HEK293T (cell line): ENCODE measurements around the gene RIMBP2.

Experiments used
- CTCF ChIA-PET: fragments of 350-600 bp; formaldehyde crosslinking; extraction: SDS; loops from one replicate; lab custom pipeline; 2021; ENCODE audit warnings: antibody characterized with exemption, inconsistent platforms; lab: Yijun Ruan, JAX
- POLR2A ChIA-PET: fragments of 350-600 bp; formaldehyde crosslinking; extraction: SDS; loops from one replicate; lab custom pipeline; 2020; ENCODE audit warnings: antibody characterized with exemption, inconsistent platforms; lab: Yijun Ruan, JAX
- DNase-seq: peaks from one replicate; pipeline ENCODE4 v3.0.0; 2012; ENCODE audit warnings: mixed read lengths; ENCODE audit errors: extremely low spot score
- ARNT ChIP-seq: fragments of 450-650 bp; IDR thresholded peaks from 2 replicates; pipeline ENCODE4 v1.6.1; 2017; ENCODE audit warnings: mild to moderate bottlenecking
- BHLHE40 ChIP-seq: fragments of 450-650 bp; IDR thresholded peaks from 2 replicates; pipeline ENCODE4 v1.6.1; 2016; ENCODE audit warnings: mild to moderate bottlenecking, moderate library complexity, borderline replicate concordance
- CTBP1 ChIP-seq: fragments of 450-650 bp; IDR thresholded peaks from 2 replicates; pipeline ENCODE4 v1.6.1; 2016; ENCODE audit warnings: borderline replicate concordance
- ELF4 ChIP-seq: fragments of 450-650 bp; IDR thresholded peaks from 2 replicates; pipeline ENCODE4 v1.6.1; 2017; ENCODE audit warnings: antibody characterized with exemption
- FOXA1 ChIP-seq: fragments of 450-650 bp; IDR thresholded peaks from 2 replicates; pipeline ENCODE4 v1.6.1; 2016; ENCODE audit warnings: mild to moderate bottlenecking
- FOXK2 ChIP-seq: fragments of 450-650 bp; IDR thresholded peaks from 2 replicates; pipeline ENCODE4 v1.6.1; 2016; ENCODE audit warnings: mild to moderate bottlenecking
- FOXM1 ChIP-seq: fragments of 450-650 bp; IDR thresholded peaks from 2 replicates; pipeline ENCODE4 v1.6.1; 2017; ENCODE audit warnings: mild to moderate bottlenecking, borderline replicate concordance
- HDGF ChIP-seq: fragments of 450-650 bp; IDR thresholded peaks from 2 replicates; pipeline ENCODE4 v1.6.1; 2017; ENCODE audit warnings: antibody characterized with exemption, borderline replicate concordance
- L3MBTL2 ChIP-seq: fragments of 450-650 bp; conservative IDR thresholded peaks from 2 replicates; pipeline ENCODE4 v1.6.1; 2016; ENCODE audit warnings: mild to moderate bottlenecking
- LEF1 ChIP-seq: fragments of 450-650 bp; IDR thresholded peaks from 2 replicates; pipeline ENCODE4 v1.6.1; 2017; ENCODE audit warnings: mild to moderate bottlenecking, borderline replicate concordance
- NFRKB ChIP-seq: fragments of 450-650 bp; IDR thresholded peaks from 2 replicates; pipeline ENCODE4 v1.6.1; 2016; ENCODE audit warnings: mild to moderate bottlenecking, moderate library complexity
- SP1 ChIP-seq: fragments of 450-650 bp; IDR thresholded peaks from 2 replicates; pipeline ENCODE4 v1.6.1; 2017
- SUZ12 ChIP-seq: fragments of 450-650 bp; IDR thresholded peaks from 2 replicates; pipeline ENCODE4 v1.6.1; 2016; ENCODE audit warnings: mild to moderate bottlenecking
- TARDBP ChIP-seq: fragments of 450-650 bp; IDR thresholded peaks from 2 replicates; pipeline ENCODE4 v1.6.1; 2016
- ZNF384 ChIP-seq: fragments of 450-650 bp; IDR thresholded peaks from 2 replicates; pipeline ENCODE4 v1.6.1; 2016
- TF ChIP-seq, protein P1 (sequence below): fragments of 450-650 bp; IDR thresholded peaks from 2 replicates; pipeline ENCODE4 v1.6.1; 2016

RIMBP2 gene

GRCh38 chr12:130480231-130480630 is 235.9 kb downstream of the RIMBP2 start:
- no peak for DNase-seq
- TF ChIP-seq NFRKB (no peak), FOXA1 (no peak), SP1 (no peak), BHLHE40 (no peak), CTBP1 (no peak), ELF4 (no peak), TARDBP (no peak), L3MBTL2 (no peak), SUZ12 (no peak), HDGF (no peak)
- ChIA-PET CTCF (no interaction called here), POLR2A (no interaction called here)

GRCh38 chr12:130479401-130480125 is 236.5 kb downstream of the RIMBP2 start:
- TF ChIP-seq NFRKB (no peak), CTBP1 (no peak), SP1 (no peak), HDGF (no peak), ZNF384 (no peak), SUZ12 (no peak), BHLHE40 (no peak), L3MBTL2 (no peak), ELF4 (no peak), FOXK2 (no peak), LEF1 (no peak), FOXM1 (no peak), FOXA1 (no peak), TARDBP (no peak), ARNT (no peak)
- TF ChIP-seq, protein P1, sequence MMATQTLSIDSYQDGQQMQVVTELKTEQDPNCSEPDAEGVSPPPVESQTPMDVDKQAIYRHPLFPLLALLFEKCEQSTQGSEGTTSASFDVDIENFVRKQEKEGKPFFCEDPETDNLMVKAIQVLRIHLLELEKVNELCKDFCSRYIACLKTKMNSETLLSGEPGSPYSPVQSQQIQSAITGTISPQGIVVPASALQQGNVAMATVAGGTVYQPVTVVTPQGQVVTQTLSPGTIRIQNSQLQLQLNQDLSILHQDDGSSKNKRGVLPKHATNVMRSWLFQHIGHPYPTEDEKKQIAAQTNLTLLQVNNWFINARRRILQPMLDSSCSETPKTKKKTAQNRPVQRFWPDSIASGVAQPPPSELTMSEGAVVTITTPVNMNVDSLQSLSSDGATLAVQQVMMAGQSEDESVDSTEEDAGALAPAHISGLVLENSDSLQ, result no peak
- POLR2A ChIA-PET, result no interaction called here
- no peak for DNase-seq
- CTCF ChIA-PET, result no interaction called here

DNA sequence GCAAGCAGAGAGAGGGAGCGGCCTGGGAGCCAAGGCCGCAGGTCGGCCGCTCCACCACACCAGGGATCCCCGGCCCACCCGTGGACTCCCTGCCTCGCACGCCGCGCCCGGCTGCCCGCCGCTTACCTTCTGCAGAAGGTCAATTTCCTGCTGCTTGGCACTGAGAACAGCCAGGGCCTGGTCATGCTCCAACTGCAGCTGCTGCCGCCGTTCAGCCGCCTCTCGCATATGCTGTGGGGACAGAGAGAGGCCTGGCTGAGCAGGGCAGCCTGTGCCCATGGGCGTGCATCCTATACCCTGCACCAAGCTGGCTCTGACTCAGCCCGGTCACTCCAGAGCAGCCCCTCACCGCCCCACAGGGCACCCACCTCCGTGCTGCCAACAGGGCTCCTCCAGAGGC is 237.3 kb downstream of the RIMBP2 start:
- TF ChIP-seq HDGF (no peak), NFRKB (no peak), FOXA1 (no peak), ZNF384 (no peak), TARDBP (no peak), SUZ12 (no peak), L3MBTL2 (no peak), SP1 (no peak), FOXM1 (no peak), ELF4 (no peak), CTBP1 (no peak), BHLHE40 (no peak), ARNT (no peak), LEF1 (no peak), FOXK2 (no peak)
- TF ChIP-seq, protein P1, result no peak
- CTCF ChIA-PET, result interaction anchor here (0.6 kb wide), 1 partner anchor 12 kb away, joined by 3 read pairs; no protein-coding TSS in a partner anchor
- POLR2A ChIA-PET, result no interaction called here

GRCh38 chr12:130477701-130478100 is 238.4 kb downstream of the RIMBP2 start:
- no peak for DNase-seq
- ChIA-PET POLR2A (no interaction called here), CTCF (no interaction called here)
- TF ChIP-seq FOXA1, result no peak
- no peak for TF ChIP-seq LEF1

More for the DNA sequence above, 237.3 kb downstream of the RIMBP2 start:
- DNase-seq, result no peak

GRCh38 chr12:130477266-130477665 is 238.8 kb downstream of the RIMBP2 start:
- POLR2A ChIA-PET, result no interaction called here
- CTCF ChIA-PET, result no interaction called here

More at GRCh38 chr12:130477266-130477665, 238.8 kb downstream of the RIMBP2 start:
- TF ChIP-seq LEF1, result no peak
- TF ChIP-seq HDGF, result no peak
- TF ChIP-seq ARNT, result no peak
- TF ChIP-seq SUZ12, result no peak
- TF ChIP-seq, protein P1, result no peak
- TF ChIP-seq ZNF384, result no peak
- no peak for TF ChIP-seq NFRKB
- TF ChIP-seq TARDBP, result no peak
- no peak for TF ChIP-seq ELF4
- TF ChIP-seq SP1, result no peak
- TF ChIP-seq FOXA1, result no peak
- TF ChIP-seq FOXK2, result no peak
- no peak for TF ChIP-seq CTBP1
- TF ChIP-seq FOXM1, result no peak
- TF ChIP-seq BHLHE40, result no peak
- no peak for DNase-seq
